Activated CD4-positive, alpha-beta T cell treated with anti-CD3 and anti-CD28 coated beads for 36 hours (primary cell): ENCODE results near the gene JARID2. TPM values are rescaled to one million over a fixed set of nuclear protein-coding genes. Genes with fewer than 3 reads are reported as not detected.
A peak's percentile ranks its signal among the peaks of the same experiment; 100 is the strongest.

ENCODE experiments used
- ATAC-seq: fragments of 200-7000 bp; cut with Tn5 transposase; one replicate; pipeline ENCODE4 v1.10.0; 2021; ENCODE audit warnings: mild to moderate bottlenecking, moderate library complexity
- CTCF ChIA-PET: fragments of 350-600 bp; sonication (Branson Sonifier 250); formaldehyde crosslinking; loops from one replicate; lab custom pipeline; 2021; ENCODE audit warnings: antibody characterized with exemption; lab: Charles Lee
- POLR2A ChIA-PET: fragments of 350-600 bp; sonication (Branson Sonifier 250); formaldehyde crosslinking; loops from one replicate; lab custom pipeline; 2021; ENCODE audit warnings: antibody characterized with exemption, inconsistent platforms; lab: Charles Lee
- DNase-seq: peaks from one replicate; pipeline ENCODE4 v3.0.0-alpha.2; 2020
- H3K27ac Mint-ChIP-seq: one replicate; pipeline ENCODE4 v1.8.0; 2021; ENCODE audit warnings: mixed read lengths
- H3K27me3 Mint-ChIP-seq: one replicate; pipeline ENCODE4 v1.8.0; 2021; ENCODE audit warnings: mixed read lengths
- H3K36me3 Mint-ChIP-seq: one replicate; pipeline ENCODE4 v1.8.0; 2021; ENCODE audit warnings: low read depth, mixed read lengths
- H3K4me1 Mint-ChIP-seq: one replicate; pipeline ENCODE4 v1.8.0; 2021; ENCODE audit warnings: mixed read lengths
- H3K4me3 Mint-ChIP-seq: one replicate; pipeline ENCODE4 v1.8.0; 2021; ENCODE audit warnings: mild to moderate bottlenecking, moderate library complexity, mixed read lengths
- H3K9me3 Mint-ChIP-seq: one replicate; pipeline ENCODE4 v1.8.0; 2021; ENCODE audit warnings: low read depth, mixed read lengths
- intact Hi-C, 2 experiments: fragments of 100-400 bp; cut with DNase I in 1 of 2; cut with micrococcal nuclease in 1 of 2; formaldehyde crosslinking; loops; one replicate each; pipeline versions ENCODE4 v1.14.2 to v1.15.1; 2022 to 2024; cut with DNase I, micrococcal nuclease
- total RNA-seq, 2 experiments: library from RNA; stranded (reverse); gene quantifications; one replicate each; pipeline ENCODE4 v1.2.3, GENCODE V29; 2021

Gene JARID2
- total RNA-seq, 2 experiments from 2014 or later = 43.0 to 48.6 TPM

DNA sequence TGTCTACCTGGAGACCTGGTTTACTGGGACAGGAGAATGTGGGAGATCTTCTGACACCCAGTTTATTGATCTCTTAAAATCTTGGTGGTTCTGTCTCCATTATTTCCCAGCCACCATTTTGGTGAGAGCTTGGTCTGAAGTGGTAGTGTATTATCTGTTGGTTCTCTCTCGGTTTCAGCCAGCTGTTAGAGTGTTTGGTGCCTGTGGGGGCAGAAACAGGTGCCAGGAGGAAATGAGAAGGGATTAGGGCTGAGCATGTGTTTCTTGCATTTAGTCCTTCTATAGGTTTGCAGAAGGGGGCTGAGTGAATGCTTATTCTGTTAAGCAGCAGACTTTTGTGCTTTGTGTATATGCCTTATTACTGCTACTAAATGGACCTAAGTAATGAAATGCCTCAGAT is 9.6 kb downstream of the JARID2 start:
- Mint-ChIP-seq H3K27ac (peak overlapping the region; percentile 79), H3K4me1 (peaks cover 100% of the 10 kb centered on the region), H3K36me3 (peaks cover 77% of the 10 kb centered on the region), H3K4me3 (peak overlapping the region; percentile 18), H3K27me3 (no peaks in the 10 kb centered on the region), H3K9me3 (peaks cover 3% of the 10 kb centered on the region)
- DNase-seq (peak; percentile 49), ATAC-seq (peak; percentile 30)
- CTCF ChIA-PET = interaction anchor here (0.8 kb wide), 1 partner anchor 11 kb away, joined by 4 read pairs; no protein-coding TSS in a partner anchor
- POLR2A ChIA-PET = interaction anchor here (0.7 kb wide), 2 partner anchors 46 to 1137 kb away, joined by 3 to 4 read pairs; no protein-coding TSS in a partner anchor
- intact Hi-C loops = loop anchor here (1.0 to 10.0 kb wide), 2 partner anchors 41 to 1131 kb away; no protein-coding TSS in a partner anchor

DNA sequence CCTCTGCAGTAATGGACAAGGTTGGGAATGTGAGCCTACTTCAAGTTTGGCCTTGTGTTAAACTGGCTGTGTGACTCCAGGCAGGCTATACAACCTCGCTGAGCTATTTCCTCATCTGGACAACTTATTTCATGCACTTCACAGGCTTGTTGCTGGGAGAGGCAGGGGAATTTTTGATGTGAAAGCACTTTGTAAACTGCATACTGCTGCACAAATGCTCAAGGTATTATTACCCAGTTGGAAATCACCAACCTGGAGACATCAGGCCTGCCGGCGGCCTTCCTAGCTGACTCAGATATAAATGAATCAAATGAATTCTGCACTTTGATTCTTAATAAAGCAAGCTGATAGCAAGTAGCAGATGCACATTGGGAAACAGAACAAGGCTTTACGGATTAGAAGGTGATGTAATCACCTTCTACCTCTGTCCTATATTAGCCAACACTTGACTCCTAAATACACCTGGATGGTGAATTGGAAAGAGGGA is 10.1 kb downstream of the JARID2 start:
- peaks cover 77% of the 10 kb centered on the region for H3K36me3 Mint-ChIP-seq

DNA sequence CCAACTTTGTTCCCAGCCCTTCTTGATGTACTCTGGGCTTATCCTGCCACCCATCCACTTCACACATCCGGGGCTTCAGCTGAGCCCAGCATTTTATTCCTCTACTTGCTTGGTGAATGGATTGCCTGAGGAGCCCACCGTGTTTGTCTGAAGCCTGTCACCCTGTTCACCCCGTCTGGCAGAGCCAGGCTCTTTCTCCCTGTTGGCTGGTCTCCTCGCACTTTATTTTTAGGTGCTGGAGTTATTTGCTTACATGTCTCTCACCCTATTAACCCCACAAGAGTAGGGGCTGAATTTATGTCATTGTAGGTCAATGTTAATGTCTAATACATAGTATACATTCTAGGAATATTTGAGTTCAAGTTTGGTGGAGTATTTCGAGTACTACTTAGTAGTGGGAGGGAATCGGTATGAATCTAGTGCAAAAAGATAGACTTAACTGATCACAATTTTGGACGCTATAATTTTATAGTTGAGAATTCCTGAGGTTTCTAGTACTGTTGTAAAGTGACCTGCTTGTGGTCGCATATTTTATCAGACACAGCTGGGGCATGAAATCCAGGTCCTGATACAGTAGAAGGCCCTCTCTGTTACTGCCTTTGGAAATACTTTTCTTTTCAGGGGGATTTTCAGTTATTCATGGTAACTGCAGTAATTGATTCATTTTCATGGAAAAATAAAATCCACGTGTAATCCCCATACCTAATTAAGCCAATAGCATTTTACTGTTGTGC is 10.8 kb downstream of the JARID2 start:
- intact Hi-C loops = loop anchor here in 1 of 2 experiments (10.0 kb wide), 1 partner anchor 1132 kb away; no protein-coding TSS in a partner anchor
- ChIA-PET CTCF (interaction anchor here (0.7 kb wide), 1 partner anchor 10 kb away, joined by 4 read pairs; no protein-coding TSS in a partner anchor), POLR2A (no interaction called here)
- no peak overlapping the region for H3K4me3 Mint-ChIP-seq
- H3K27ac Mint-ChIP-seq = peak overlapping the region; percentile 22
- ATAC-seq = no peak
- peaks cover 3% of the 10 kb centered on the region for H3K9me3 Mint-ChIP-seq
- no peaks in the 10 kb centered on the region for H3K27me3 Mint-ChIP-seq
- H3K36me3 Mint-ChIP-seq = peaks cover 76% of the 10 kb centered on the region
- peaks cover 98% of the 10 kb centered on the region for H3K4me1 Mint-ChIP-seq
- no peak for DNase-seq

More for the DNA sequence above, 10.1 kb downstream of the JARID2 start:
- Mint-ChIP-seq H3K9me3 (peaks cover 3% of the 10 kb centered on the region), H3K4me3 (peak overlapping the region; percentile 18), H3K4me1 (peaks cover 100% of the 10 kb centered on the region), H3K27me3 (no peaks in the 10 kb centered on the region), H3K27ac (peak overlapping the region; percentile 45)
- ATAC-seq = no peak
- intact Hi-C loops = loop anchor here (1.0 to 10.0 kb wide), 2 partner anchors 40 to 1131 kb away; no protein-coding TSS in a partner anchor
- CTCF ChIA-PET = interaction anchor here (0.7 to 0.8 kb wide), 2 partner anchors 9 to 10 kb away, joined by 4 read pairs; no protein-coding TSS in a partner anchor
- peak; percentile 29 for DNase-seq
- POLR2A ChIA-PET = interaction anchor here (0.7 kb wide), 2 partner anchors 45 to 1137 kb away, joined by 3 to 4 read pairs; no protein-coding TSS in a partner anchor

DNA sequence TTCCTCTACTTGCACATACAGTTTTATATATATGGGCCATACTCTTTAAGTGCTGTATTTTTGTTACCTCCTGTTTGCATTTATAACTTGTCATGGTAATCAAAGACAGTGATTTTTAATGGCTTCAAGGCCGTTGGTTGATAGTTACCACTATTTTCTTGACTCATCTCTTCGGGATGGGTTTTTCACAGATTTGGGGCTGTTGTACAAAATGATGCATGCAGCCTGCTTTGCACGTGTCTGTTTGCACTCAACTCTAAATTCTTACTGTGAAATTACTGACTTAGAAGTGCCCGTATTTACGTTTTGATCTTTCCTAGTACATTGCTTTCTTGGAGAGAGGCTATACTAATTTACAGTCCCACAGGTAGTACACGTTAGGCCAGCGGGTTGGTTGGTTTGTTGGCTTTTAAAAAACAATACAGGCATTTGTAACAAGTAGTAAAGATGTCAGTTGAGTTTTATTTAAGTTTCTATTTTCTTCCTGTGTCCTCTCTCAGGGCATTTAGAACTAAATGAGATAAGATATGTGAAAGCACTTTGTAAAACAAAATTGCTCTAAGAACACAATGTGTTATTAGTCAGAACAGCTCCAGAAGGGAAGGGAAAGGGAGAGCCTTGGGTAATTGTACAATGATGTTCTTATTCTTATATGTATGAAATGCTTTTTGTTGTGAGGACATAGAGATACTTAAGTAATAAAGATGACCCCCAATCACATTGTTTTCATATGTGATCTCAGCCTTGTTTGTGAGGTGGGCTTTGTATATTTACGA is 11.7 kb downstream of the JARID2 start:
- Mint-ChIP-seq H3K27me3 (no peaks in the 10 kb centered on the region), H3K4me3 (no peak overlapping the region), H3K27ac (peak overlapping the region; percentile 47), H3K9me3 (peaks cover 3% of the 10 kb centered on the region), H3K36me3 (peaks cover 76% of the 10 kb centered on the region), H3K4me1 (peaks cover 95% of the 10 kb centered on the region)
- POLR2A ChIA-PET = no interaction called here
- DNase-seq (no peak), ATAC-seq (no peak)
- intact Hi-C loops = loop anchor here in 1 of 2 experiments (10.0 kb wide), 1 partner anchor 1133 kb away; no protein-coding TSS in a partner anchor
- CTCF ChIA-PET = no interaction called here

DNA sequence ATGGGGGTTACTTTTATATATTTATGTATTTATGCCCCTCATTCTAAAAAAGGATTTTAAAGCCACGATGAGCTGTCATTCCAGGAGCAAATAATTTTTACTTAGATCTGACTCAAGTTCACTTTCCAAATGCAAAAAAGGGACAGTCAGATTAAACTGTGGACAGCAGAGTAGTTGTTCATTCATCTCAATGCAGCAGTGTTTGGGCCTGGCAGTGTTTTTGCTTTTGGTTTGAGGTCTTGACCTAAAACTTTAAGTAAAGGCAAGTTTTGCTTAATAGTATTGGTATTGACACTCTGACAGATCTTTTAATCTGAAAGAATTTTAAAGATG is 13.9 kb downstream of the JARID2 start:
- Mint-ChIP-seq H3K9me3 (peaks cover 3% of the 10 kb centered on the region), H3K27ac (peak overlapping the region; percentile 64), H3K4me1 (peaks cover 95% of the 10 kb centered on the region), H3K27me3 (no peaks in the 10 kb centered on the region), H3K4me3 (no peak overlapping the region), H3K36me3 (peaks cover 70% of the 10 kb centered on the region)
- POLR2A ChIA-PET = interaction anchor here (0.6 kb wide), 1 partner anchor 1239 kb away, joined by 3 read pairs; no protein-coding TSS in a partner anchor
- intact Hi-C loops = loop anchor here in 1 of 2 experiments (10.0 kb wide), 1 partner anchor 1135 kb away; no protein-coding TSS in a partner anchor
- DNase-seq (no peak), ATAC-seq (no peak)
- CTCF ChIA-PET = no interaction called here

DNA sequence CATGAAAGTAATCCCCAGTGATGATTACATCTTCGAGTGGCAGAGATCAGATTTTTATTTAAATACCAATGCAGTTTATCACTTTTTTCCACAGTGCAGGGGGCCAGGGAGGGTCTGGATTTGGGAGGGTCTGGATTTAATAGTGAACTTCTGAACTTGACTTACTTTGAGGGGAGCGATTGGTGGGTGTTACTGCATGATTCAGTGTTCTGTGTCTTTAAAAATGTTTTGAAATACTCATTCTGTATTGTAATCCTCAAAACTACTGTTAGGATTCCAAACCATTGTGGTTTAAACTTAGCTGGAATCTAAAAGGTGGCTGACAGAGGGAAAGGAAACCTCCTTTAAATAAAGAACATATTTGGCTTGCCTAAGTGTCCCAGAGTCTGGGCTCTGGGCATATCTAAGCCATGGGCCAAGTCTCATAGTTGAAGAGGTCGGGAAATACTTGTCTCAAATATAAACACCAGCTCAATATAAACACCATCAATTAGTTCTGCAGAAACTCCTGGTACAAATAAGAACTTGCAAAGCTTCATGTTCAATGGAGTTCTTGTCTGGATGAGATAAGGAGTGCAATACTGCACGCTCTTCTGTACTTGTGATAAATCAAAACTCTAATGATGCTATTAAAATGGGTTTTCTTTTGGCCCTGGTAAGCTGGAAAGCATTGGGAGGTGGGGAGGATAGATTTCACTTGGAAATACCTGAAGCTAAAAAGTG is 14.4 kb downstream of the JARID2 start:
- POLR2A ChIA-PET = no interaction called here
- Mint-ChIP-seq H3K27me3 (no peaks in the 10 kb centered on the region), H3K36me3 (peaks cover 65% of the 10 kb centered on the region)

DNA sequence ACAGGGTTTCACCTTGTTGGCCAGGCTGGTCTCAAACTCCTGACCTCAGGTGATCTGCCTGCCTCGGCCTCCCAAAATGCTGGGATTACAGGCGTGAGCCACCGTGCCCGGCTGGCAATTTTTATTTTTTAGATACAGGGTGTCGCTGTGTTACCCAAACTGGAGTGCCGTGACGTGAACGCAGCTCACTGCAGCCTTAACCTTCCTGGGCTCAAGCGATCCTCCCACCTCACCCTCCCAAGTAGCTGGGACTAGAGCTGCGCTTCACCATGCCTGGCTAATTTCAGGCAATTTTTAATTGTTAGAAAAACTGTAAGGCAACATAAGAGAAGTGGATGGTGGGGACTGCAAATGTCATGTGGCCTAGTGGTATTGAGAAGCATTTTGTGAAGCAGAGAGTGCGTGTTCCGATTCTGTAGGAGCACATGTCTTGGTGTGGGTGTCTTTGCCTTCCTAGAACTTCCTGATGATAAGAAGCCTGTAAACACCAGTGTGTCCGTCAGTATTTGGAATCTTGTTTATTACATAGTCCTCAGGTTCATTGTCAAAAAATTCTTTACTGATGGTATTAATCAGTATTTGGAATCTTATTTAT is 18.0 kb downstream of the JARID2 start:
- ATAC-seq (no peak), DNase-seq (no peak)
- ChIA-PET POLR2A (no interaction called here), CTCF (interaction anchor here (0.5 to 1.2 kb wide), 3 partner anchors 11 to 740 kb away, joined by 3 read pairs; no protein-coding TSS in a partner anchor)
- Mint-ChIP-seq H3K4me1 (peaks cover 95% of the 10 kb centered on the region), H3K4me3 (peak overlapping the region; percentile 53), H3K27me3 (no peaks in the 10 kb centered on the region), H3K27ac (peak overlapping the region; percentile 80), H3K9me3 (no peaks in the 10 kb centered on the region), H3K36me3 (peaks cover 46% of the 10 kb centered on the region)
- intact Hi-C loops = no loop called here

More for the DNA sequence above, 14.4 kb downstream of the JARID2 start:
- H3K9me3 Mint-ChIP-seq = peaks cover 3% of the 10 kb centered on the region
- H3K4me1 Mint-ChIP-seq = peaks cover 95% of the 10 kb centered on the region
- DNase-seq (no peak), ATAC-seq (no peak)
- no peak overlapping the region for H3K4me3 Mint-ChIP-seq
- CTCF ChIA-PET = interaction anchor here (1.0 kb wide), 1 partner anchor 8 kb away, joined by 3 read pairs; no protein-coding TSS in a partner anchor
- peak overlapping the region; percentile 64 for H3K27ac Mint-ChIP-seq
- intact Hi-C loops = no loop called here

DNA sequence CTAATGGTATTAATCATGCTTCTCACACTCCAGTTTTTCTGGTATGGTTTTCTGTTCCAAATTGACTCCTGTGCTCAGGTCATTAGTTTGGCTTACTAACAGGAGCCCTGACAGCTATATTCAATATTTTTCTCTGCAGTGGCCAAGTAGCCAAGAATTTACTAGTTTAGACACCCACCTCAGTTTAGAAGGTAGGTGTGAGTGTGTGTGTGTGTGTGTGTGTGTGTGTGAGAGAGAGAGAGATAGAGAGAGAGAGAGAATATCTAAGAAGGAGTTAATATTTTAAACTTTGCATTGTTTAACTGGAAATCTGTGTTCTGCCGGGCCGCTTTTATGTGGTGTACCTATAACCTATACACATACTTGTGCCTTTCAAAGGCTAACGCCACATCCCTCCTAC is 18.5 kb downstream of the JARID2 start:
- H3K27ac Mint-ChIP-seq = peak overlapping the region; percentile 80
- ChIA-PET CTCF (interaction anchor here (0.5 to 1.5 kb wide), 5 partner anchors 11 to 741 kb away, joined by 3 read pairs; no protein-coding TSS in a partner anchor), POLR2A (no interaction called here)
- no peaks in the 10 kb centered on the region for H3K9me3 Mint-ChIP-seq
- intact Hi-C loops = no loop called here
- no peak for DNase-seq
- peaks cover 42% of the 10 kb centered on the region for H3K36me3 Mint-ChIP-seq
- no peaks in the 10 kb centered on the region for H3K27me3 Mint-ChIP-seq
- peak overlapping the region; percentile 53 for H3K4me3 Mint-ChIP-seq
- H3K4me1 Mint-ChIP-seq = peaks cover 94% of the 10 kb centered on the region
- ATAC-seq = no peak

DNA sequence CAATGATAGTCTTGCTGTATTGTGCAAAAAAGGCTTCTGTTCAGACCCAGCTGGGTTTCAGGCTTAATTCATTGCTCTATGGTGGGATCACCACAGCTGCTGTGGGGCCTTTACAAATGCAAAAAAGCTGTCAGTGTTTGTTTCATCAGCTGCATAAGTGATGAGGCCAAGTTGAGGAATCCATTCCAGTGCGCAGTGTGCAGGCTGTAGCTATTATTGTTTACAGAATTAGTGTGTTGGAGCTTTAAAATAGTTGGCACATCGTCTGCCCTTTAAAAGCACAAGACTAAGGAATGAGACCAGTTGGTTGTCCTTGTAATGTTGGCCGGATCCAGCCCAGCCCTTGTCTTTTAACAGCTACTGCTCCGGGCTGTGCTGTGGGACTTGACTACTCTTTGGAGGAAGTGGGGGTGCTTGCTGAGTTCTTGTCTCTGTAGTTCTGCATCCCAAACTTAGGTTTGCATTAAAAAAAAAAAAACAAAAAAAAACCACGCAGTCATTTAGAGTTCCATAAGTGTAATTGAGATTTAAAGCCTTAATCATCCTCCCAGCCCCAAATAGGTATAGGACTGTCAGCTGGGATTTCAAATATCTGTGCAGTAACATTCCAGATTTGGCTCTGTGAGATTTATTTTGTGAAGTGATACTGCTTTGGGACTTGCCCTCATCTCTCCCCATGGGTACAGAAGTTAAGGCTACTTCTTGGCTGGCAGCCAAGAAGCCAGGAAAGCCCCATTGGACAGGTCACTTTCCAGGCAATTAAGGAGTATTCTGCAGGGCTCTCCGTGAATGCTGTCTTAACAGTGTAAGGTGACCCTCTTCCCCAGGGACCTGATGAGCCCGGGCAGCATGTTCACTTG is 19.3 kb downstream of the JARID2 start:
- peaks cover 42% of the 10 kb centered on the region for H3K36me3 Mint-ChIP-seq
- no peak for ATAC-seq
- H3K27ac Mint-ChIP-seq = peak overlapping the region; percentile 45
- H3K4me3 Mint-ChIP-seq = peak overlapping the region; percentile 6
- H3K27me3 Mint-ChIP-seq = no peaks in the 10 kb centered on the region
- H3K9me3 Mint-ChIP-seq = no peaks in the 10 kb centered on the region
- CTCF ChIA-PET = interaction anchor here (0.6 to 1.5 kb wide), 10 partner anchors 9 to 1361 kb away, joined by 3 to 4 read pairs (median 3); no protein-coding TSS in a partner anchor
- DNase-seq = no peak
- H3K4me1 Mint-ChIP-seq = peaks cover 94% of the 10 kb centered on the region
- POLR2A ChIA-PET = interaction anchor here (0.5 kb wide), 2 partner anchors 34 to 164 kb away, joined by 3 to 7 read pairs; no protein-coding TSS in a partner anchor
- intact Hi-C loops = no loop called here
